Measurements from ENCODE around the gene APOB. TPM values are rescaled to one million over a fixed set of nuclear protein-coding genes. Genes with fewer than 3 reads are reported as not detected.

Gene APOB
- total RNA-seq, 2 experiments from 2014 or later: not detected

DNA sequence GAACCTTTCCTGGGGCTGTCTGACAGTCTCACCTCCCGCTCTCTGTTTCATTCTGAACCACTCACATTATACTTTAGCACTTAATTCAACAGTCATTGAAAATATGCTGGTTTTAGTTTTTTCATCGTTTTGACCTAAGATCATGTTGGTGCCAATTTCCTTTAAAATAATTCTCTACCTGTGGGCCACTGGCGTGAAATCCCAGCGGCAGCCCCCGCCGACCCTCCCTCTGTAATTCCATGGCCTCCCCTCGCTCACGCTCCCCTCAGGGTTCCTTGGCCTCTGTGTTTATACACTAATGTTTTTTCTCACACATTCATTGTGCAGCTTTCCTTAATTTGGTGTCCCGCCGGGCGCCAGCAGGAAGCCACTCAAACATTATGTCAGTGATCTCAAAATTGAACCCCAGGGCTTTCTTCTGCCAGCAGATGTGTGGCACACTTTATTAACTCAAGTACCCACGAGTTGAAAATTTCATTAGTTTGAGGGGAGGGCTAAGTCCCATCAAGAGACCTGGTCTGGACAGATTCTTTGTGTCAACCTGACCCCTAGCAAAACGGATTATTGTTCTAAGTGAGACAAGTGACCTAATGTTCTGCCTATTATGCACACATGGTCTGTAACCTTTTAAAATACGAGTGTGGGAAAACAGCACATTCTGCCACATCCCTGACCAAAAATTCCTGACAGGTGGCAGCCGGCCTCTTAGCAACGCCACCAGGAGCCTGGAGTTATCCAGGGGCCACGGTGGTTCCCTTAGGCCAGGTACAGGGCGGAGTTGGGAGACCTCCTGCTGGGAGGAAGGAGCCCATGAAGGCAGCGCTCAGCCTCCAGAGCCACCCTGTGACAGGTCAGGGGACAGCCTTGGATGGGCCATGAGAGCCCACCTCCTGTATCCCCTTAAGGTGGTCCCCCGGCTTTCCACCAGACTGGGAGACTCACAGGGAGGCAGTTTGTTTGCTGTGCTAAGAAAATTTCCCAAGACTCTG, 53.1 kb downstream of the APOB start:
- Mint-ChIP-seq H3K4me3 (no peak overlapping the region), H3K27me3 (no peaks in the 10 kb centered on the region), H3K36me3 (no peaks in the 10 kb centered on the region), H3K4me1 (no peaks in the 10 kb centered on the region), H3K9me3 (no peaks in the 10 kb centered on the region), H3K27ac (no peak overlapping the region)
- POLR2A ChIA-PET: no interaction called here
- no peak for ATAC-seq (ENCODE audit: low read depth)
- no peak for DNase-seq

DNA sequence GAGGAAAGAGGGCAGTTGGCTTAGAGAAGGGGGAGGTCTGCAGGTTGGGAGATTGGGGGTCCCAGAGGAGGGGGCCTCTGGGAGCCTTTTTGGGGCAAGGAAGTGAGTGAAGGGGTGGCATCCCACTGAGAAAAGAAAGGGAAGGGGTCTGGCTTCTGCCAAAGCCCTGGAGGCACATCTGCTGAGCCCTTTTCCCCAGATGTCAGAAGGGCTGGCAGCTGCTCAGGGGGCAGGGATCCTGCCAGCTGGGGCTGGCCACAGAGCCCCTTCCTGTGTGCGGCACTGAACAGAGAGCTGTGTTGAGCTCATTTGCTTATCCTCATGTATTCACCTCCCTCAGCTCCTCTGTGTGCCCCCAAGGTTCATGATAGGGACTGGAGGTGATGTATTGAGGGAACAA, 54.5 kb downstream of the APOB start:
- H3K27ac Mint-ChIP-seq: no peak overlapping the region
- H3K9me3 Mint-ChIP-seq: no peaks in the 10 kb centered on the region
- H3K36me3 Mint-ChIP-seq: no peaks in the 10 kb centered on the region
- no peaks in the 10 kb centered on the region for H3K27me3 Mint-ChIP-seq
- ATAC-seq (ENCODE audit: low read depth) (no peak), DNase-seq (no peak)
- POLR2A ChIA-PET: no interaction called here
- H3K4me1 Mint-ChIP-seq: no peaks in the 10 kb centered on the region
- H3K4me3 Mint-ChIP-seq: no peak overlapping the region

DNA sequence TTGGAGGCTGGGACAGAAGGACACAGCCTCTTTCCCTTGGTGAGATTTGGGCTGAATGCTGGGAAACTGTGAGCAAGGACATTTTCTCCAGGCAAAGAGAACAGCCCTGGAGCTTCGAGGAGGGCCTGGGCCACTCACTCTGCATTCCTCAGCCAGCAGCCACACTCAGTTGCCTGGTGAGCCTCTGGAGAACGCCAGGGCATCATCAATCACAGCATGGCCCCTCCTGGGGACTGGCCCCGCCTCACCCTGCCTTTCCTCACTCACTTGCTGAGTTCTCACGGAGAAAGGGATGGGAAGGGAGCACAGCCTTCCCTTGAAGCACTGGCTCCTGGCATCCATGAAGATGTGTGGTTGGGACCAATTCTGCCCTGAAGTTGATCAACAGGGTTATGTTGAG, 55.0 kb downstream of the APOB start:
- Mint-ChIP-seq H3K4me3 (no peak overlapping the region), H3K36me3 (no peaks in the 10 kb centered on the region), H3K27me3 (no peaks in the 10 kb centered on the region), H3K4me1 (no peaks in the 10 kb centered on the region), H3K27ac (no peak overlapping the region), H3K9me3 (no peaks in the 10 kb centered on the region)
- no peak for ATAC-seq (ENCODE audit: low read depth)
- POLR2A ChIA-PET: no interaction called here
- no peak for DNase-seq

- ATAC-seq (ENCODE audit: low read depth): no peak
- no peak for DNase-seq
- Mint-ChIP-seq H3K27me3 (no peaks in the 10 kb centered on the region), H3K4me3 (no peak overlapping the region), H3K36me3 (no peaks in the 10 kb centered on the region), H3K4me1 (no peaks in the 10 kb centered on the region), H3K9me3 (no peaks in the 10 kb centered on the region), H3K27ac (no peak overlapping the region)
- POLR2A ChIA-PET: no interaction called here
Measured at GRCh38 chr2:20986024-20986939, 57.6 kb downstream of the APOB start.

GRCh38 chr2:20985062-20985461, 58.8 kb downstream of the APOB start:
- H3K27me3 Mint-ChIP-seq: no peaks in the 10 kb centered on the region
- H3K4me3 Mint-ChIP-seq: no peak overlapping the region
- ATAC-seq (ENCODE audit: low read depth): no peak
- DNase-seq: no peak
- no peaks in the 10 kb centered on the region for H3K9me3 Mint-ChIP-seq
- no peaks in the 10 kb centered on the region for H3K36me3 Mint-ChIP-seq
- H3K27ac Mint-ChIP-seq: no peak overlapping the region
- H3K4me1 Mint-ChIP-seq: no peaks in the 10 kb centered on the region
- POLR2A ChIA-PET: no interaction called here

GRCh38 chr2:20984408-20984807, 59.5 kb downstream of the APOB start:
- no peak for DNase-seq
- Mint-ChIP-seq H3K4me1 (no peaks in the 10 kb centered on the region), H3K27ac (no peak overlapping the region), H3K4me3 (no peak overlapping the region), H3K9me3 (no peaks in the 10 kb centered on the region), H3K27me3 (no peaks in the 10 kb centered on the region), H3K36me3 (no peaks in the 10 kb centered on the region)
- POLR2A ChIA-PET: no interaction called here
- no peak for ATAC-seq (ENCODE audit: low read depth)

- DNase-seq: no peak
- Mint-ChIP-seq H3K27me3 (no peaks in the 10 kb centered on the region), H3K9me3 (no peaks in the 10 kb centered on the region)
Measured at GRCh38 chr2:20983844-20984243, 60.0 kb downstream of the APOB start.

DNA sequence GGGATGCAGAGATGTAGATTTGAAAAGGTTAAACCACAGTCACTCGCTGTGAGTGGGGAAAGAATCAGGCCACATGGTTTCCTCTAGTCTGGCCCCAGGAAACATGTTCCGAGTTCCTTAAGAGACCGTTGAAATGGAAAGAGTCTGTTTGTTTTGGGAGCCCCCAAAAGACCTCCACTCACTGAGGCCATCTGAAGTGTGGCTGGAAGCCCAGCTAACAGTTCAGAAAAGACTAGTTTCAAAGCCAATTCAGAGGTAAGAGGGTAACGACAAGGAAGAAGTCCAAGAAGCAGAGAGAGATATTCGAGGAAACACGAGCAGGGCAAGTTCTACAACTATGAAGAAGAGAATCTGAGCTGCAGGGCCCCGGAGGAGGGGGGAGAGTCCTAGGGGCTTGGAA, 61.0 kb downstream of the APOB start:
- no peak for DNase-seq

More at GRCh38 chr2:20983844-20984243, 60.0 kb downstream of the APOB start:
- H3K4me1 Mint-ChIP-seq: no peaks in the 10 kb centered on the region
- POLR2A ChIA-PET: no interaction called here
- no peak overlapping the region for H3K4me3 Mint-ChIP-seq
- H3K27ac Mint-ChIP-seq: no peak overlapping the region
- ATAC-seq (ENCODE audit: low read depth): no peak
- no peaks in the 10 kb centered on the region for H3K36me3 Mint-ChIP-seq

DNA sequence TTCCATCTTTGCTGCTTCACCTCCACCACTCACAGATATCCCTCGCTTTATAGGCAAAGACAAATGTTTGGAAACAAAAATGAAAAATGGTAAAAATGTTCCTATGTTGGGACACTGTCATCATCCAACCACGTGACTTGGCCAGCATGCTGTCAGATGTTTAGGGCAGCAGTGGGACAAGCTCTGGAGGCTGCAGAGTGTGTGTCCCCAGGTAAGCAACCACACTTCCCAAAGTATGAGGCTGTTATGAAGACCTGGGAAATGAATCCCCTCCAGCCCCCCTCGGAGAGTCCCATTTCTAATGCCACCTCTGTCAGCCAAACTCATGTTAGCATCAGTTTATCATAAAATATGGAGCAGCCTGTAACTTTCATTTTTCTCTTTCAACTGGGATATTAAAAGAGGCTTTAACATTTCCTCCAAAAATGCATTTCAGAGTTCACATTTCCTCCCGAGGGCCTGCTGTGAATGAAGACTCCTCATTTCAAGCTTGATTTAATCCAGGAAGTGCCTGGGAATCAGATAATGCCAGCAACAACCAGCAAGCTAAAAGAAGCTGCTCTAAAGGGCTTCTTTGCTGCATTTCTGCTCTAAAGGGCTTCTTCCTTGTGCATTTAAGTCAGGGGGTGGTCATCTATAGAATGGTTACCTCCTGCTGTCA, 66.2 kb downstream of the APOB start:
- DNase-seq (no peak), ATAC-seq (ENCODE audit: low read depth) (no peak)
- H3K27me3 Mint-ChIP-seq: peaks cover 2% of the 10 kb centered on the region
- no peaks in the 10 kb centered on the region for H3K36me3 Mint-ChIP-seq
- H3K27ac Mint-ChIP-seq: no peak overlapping the region
- H3K9me3 Mint-ChIP-seq: no peaks in the 10 kb centered on the region
- no peaks in the 10 kb centered on the region for H3K4me1 Mint-ChIP-seq
- POLR2A ChIA-PET: no interaction called here
- no peak overlapping the region for H3K4me3 Mint-ChIP-seq

More for the DNA sequence above, 61.0 kb downstream of the APOB start:
- POLR2A ChIA-PET: no interaction called here
- H3K4me1 Mint-ChIP-seq: no peaks in the 10 kb centered on the region
- ATAC-seq (ENCODE audit: low read depth): no peak
- no peaks in the 10 kb centered on the region for H3K9me3 Mint-ChIP-seq
- H3K27ac Mint-ChIP-seq: no peak overlapping the region
- H3K4me3 Mint-ChIP-seq: no peak overlapping the region
- H3K36me3 Mint-ChIP-seq: no peaks in the 10 kb centered on the region
- no peaks in the 10 kb centered on the region for H3K27me3 Mint-ChIP-seq

GRCh38 chr2:20976527-20976926, 67.3 kb downstream of the APOB start:
- H3K4me3 Mint-ChIP-seq: no peak overlapping the region
- H3K27me3 Mint-ChIP-seq: peaks cover 2% of the 10 kb centered on the region
- DNase-seq (no peak), ATAC-seq (ENCODE audit: low read depth) (no peak)
- H3K27ac Mint-ChIP-seq: no peak overlapping the region
- no peaks in the 10 kb centered on the region for H3K36me3 Mint-ChIP-seq
- no peaks in the 10 kb centered on the region for H3K4me1 Mint-ChIP-seq
- POLR2A ChIA-PET: no interaction called here
- no peaks in the 10 kb centered on the region for H3K9me3 Mint-ChIP-seq

- no peaks in the 10 kb centered on the region for H3K9me3 Mint-ChIP-seq
- POLR2A ChIA-PET: no interaction called here
Measured at GRCh38 chr2:20972792-20973565, 70.9 kb downstream of the APOB start.

GRCh38 chr2:20972110-20972509, 71.8 kb downstream of the APOB start:
- DNase-seq (no peak), ATAC-seq (ENCODE audit: low read depth) (no peak)
- H3K36me3 Mint-ChIP-seq: no peaks in the 10 kb centered on the region
- no peaks in the 10 kb centered on the region for H3K4me1 Mint-ChIP-seq
- no peaks in the 10 kb centered on the region for H3K9me3 Mint-ChIP-seq
- POLR2A ChIA-PET: no interaction called here
- H3K27ac Mint-ChIP-seq: no peak overlapping the region
- peaks cover 8% of the 10 kb centered on the region for H3K27me3 Mint-ChIP-seq
- no peak overlapping the region for H3K4me3 Mint-ChIP-seq

More at GRCh38 chr2:20972792-20973565, 70.9 kb downstream of the APOB start:
- no peaks in the 10 kb centered on the region for H3K4me1 Mint-ChIP-seq
- H3K27me3 Mint-ChIP-seq: peaks cover 7% of the 10 kb centered on the region
- ATAC-seq (ENCODE audit: low read depth): no peak
- no peaks in the 10 kb centered on the region for H3K36me3 Mint-ChIP-seq
- H3K27ac Mint-ChIP-seq: no peak overlapping the region
- DNase-seq: no peak
- H3K4me3 Mint-ChIP-seq: no peak overlapping the region

DNA sequence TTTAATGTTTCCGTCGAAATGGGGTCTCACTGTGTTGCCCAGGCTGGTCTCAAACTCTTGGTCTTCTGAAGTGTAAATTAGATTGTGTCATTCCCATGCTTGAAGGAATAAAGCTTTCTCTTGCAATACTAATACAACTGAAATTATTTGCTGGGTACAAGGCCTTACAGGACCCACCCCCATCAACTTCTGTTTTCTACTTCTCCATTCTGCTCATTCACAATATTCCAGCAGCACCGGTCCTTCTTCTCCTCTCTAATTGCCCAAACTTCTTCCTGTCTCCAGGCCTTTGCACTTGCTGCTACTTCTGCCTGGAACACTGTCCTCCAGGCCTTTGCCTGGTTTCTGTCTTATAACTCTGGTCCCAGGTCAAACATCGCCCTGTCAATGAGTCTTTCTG, 73.8 kb downstream of the APOB start:
- POLR2A ChIA-PET: no interaction called here
- peaks cover 17% of the 10 kb centered on the region for H3K27me3 Mint-ChIP-seq
- no peak overlapping the region for H3K27ac Mint-ChIP-seq
- no peaks in the 10 kb centered on the region for H3K9me3 Mint-ChIP-seq
- H3K36me3 Mint-ChIP-seq: no peaks in the 10 kb centered on the region
- ATAC-seq (ENCODE audit: low read depth) (no peak), DNase-seq (no peak)
- H3K4me1 Mint-ChIP-seq: no peaks in the 10 kb centered on the region
- H3K4me3 Mint-ChIP-seq: no peak overlapping the region

Measured in activated naive CD8-positive, alpha-beta T cell treated with anti-CD3 and anti-CD28 coated beads, Interleukin-2, amount 10 ng/mL, durations not matched to agents 7 days and 5 days (primary cell).